Measurements from ENCODE around the gene NUDT4.

DNA sequence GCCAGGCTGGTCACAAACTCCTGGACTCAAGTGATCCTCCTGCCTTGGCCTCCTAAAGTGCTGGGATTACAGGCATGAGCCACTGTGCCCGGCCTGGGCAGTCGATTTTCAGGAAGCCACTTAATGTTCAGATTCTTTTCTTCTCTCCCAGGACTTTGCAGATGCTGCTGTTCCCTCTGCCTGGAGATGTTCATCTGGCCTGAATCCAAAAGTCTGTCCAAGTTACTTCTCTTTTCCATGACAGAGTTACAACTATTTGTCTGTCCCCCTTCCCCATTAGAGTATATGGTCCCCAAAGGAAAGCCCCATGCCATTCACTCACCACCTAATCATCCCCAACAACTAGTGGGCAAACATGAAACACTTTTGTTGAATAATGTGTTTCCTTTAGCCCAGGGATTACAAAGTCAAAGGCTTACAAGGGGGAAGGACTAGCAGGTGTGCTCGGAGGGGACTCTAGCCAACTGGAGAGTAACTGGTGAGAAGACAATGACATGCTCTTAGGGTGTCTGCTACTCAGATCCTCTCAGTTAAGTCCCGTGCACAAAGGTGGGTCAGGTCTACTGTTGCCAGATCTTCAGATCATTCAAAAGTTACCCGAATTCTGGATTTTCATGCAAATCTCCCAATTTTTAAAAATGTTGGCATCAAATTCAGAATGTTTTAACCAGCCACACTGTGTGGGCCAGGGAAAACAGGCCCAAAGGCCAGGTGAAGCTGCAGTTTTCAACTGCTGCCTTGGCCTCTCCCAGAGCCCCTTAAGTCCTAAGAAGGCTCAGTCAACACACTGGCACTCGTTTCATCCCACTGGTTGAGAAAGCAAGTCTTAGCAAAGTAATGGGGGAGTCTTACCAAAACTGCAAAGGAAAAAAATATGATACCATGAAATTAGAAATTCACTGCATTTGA is 29.6 kb downstream of the NUDT4 start:
- TF ChIP-seq POLR2A (IDR thresholded peaks at IDR 0.05) (no peak), CTCF (IDR thresholded peaks at IDR 0.05) (no peak), POLR2AphosphoS5 (IDR thresholded peaks at IDR 0.05) (no peak)

Data from breast epithelium (tissue), 3 donors.